ENCODE data around the gene GNGT2.

DNA sequence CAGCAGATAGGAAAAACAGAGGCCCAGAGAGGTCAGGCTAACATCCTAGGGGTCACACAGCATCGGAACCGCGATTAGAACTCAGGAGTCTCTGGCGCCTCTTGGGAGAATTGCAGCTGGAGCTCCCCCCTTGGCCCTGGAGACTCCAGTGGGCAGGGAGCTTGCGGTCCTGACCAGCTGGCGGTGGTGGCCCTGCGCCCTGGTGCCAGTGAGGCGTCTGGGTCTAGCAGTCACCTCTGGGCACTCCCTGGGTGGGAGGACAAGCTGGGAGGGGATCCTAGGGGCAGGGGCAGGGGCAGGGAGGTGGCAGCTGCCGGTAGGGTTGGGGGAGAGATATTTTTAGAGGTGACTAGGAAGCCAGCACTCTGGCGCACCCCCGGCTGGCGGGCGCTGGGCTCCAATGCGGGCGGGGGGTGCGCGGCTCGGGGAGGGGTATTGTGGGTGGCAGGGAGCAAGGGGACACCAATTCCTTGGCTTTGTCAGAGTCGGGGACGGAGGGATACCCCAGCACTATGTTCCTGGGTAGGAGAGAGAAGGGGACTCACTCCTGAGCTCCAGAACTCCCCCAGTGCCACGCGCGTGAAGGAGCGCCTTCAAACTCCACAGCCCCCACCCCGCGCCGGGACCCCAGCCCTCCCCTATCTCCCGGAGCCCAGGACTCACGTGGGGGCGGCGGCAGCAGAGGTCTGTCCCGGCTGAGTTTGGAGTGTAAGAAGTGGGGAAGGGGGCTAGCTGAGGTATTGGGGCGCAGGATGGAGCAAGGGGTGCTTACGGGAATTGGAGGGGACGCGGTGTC, 19.6 kb upstream of the GNGT2 start:
- TF ChIP-seq POLR2A (IDR thresholded peaks at IDR 0.05): no peak
- TF ChIP-seq, protein P1, sequence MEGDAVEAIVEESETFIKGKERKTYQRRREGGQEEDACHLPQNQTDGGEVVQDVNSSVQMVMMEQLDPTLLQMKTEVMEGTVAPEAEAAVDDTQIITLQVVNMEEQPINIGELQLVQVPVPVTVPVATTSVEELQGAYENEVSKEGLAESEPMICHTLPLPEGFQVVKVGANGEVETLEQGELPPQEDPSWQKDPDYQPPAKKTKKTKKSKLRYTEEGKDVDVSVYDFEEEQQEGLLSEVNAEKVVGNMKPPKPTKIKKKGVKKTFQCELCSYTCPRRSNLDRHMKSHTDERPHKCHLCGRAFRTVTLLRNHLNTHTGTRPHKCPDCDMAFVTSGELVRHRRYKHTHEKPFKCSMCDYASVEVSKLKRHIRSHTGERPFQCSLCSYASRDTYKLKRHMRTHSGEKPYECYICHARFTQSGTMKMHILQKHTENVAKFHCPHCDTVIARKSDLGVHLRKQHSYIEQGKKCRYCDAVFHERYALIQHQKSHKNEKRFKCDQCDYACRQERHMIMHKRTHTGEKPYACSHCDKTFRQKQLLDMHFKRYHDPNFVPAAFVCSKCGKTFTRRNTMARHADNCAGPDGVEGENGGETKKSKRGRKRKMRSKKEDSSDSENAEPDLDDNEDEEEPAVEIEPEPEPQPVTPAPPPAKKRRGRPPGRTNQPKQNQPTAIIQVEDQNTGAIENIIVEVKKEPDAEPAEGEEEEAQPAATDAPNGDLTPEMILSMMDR (IDR thresholded peaks at IDR 0.05): no peak

All from esophagus squamous epithelium (tissue), 4 donors.